Loucy (cell line): ENCODE measurements around the gene TLR5.
"Not testable (repeated sequence)": the region's sequence is repeated elsewhere in the genome, so short reads cannot be mapped to it uniquely, and the experiment has no call there.

Experiments
- H2AFZ ChIP-seq: fragments of 200-600 bp; sonication (generic); 2 replicates; pipeline ENCODE4 v1.6.0; 2016; ENCODE audit warnings: antibody characterized with exemption, mild to moderate bottlenecking, low read length, moderate library complexity
- H3F3A ChIP-seq: fragments of 200-600 bp; 2 replicates; pipeline ENCODE4 v1.6.0; 2016; ENCODE audit warnings: antibody characterized with exemption, low read depth, mild to moderate bottlenecking
- H3K27me3 ChIP-seq: fragments of 200-600 bp; sonication (generic); 2 replicates; pipeline ENCODE4 v1.6.1; 2014; ENCODE audit warnings: low read length, mild to moderate bottlenecking; ENCODE audit not compliant: insufficient read depth, poor library complexity, severe bottlenecking
- H3K36me3 ChIP-seq: fragments of 200-600 bp; sonication (generic); 2 replicates; pipeline ENCODE4 v1.6.1; 2016; ENCODE audit warnings: low read length; ENCODE audit not compliant: insufficient read depth
- H3K4me1 ChIP-seq: fragments of 200-600 bp; sonication (generic); 2 replicates; pipeline ENCODE4 v1.5.1; 2014; ENCODE audit warnings: low read length, mild to moderate bottlenecking; ENCODE audit not compliant: insufficient read depth, poor library complexity, severe bottlenecking
- H3K4me2 ChIP-seq: fragments of 200-600 bp; sonication (generic); 2 replicates; pipeline ENCODE4 v1.6.0; 2014; ENCODE audit warnings: antibody characterized with exemption, low read length, low read depth, mild to moderate bottlenecking; ENCODE audit not compliant: poor library complexity, severe bottlenecking
- H3K4me3 ChIP-seq: fragments of 200-600 bp; sonication (generic); 2 replicates; pipeline ENCODE4 v1.5.1; 2014; ENCODE audit warnings: low read length, mild to moderate bottlenecking, mixed read lengths; ENCODE audit not compliant: poor library complexity, severe bottlenecking
- H3K79me2 ChIP-seq: fragments of 200-600 bp; sonication (generic); 2 replicates; pipeline ENCODE4 v1.6.1; 2014; ENCODE audit warnings: low read length; ENCODE audit not compliant: insufficient read depth
- H3K9ac ChIP-seq: fragments of 200-600 bp; sonication (generic); 2 replicates; pipeline ENCODE4 v1.6.0; 2014; ENCODE audit warnings: mild to moderate bottlenecking, low read depth, low read length, moderate library complexity; ENCODE audit not compliant: poor library complexity, severe bottlenecking
- H3K9me2 ChIP-seq: fragments of 200-600 bp; sonication (generic); replicated peaks from 2 replicates; pipeline ENCODE4 v1.6.1; 2016; ENCODE audit warnings: low read depth, low read length, mixed read lengths
- H3K9me3 ChIP-seq: fragments of 200-600 bp; sonication (generic); 2 replicates; pipeline ENCODE4 v1.6.1; 2014; ENCODE audit warnings: mild to moderate bottlenecking, antibody characterized with exemption, low read length, low read depth; ENCODE audit not compliant: insufficient read depth
- H4K20me1 ChIP-seq: fragments of 200-600 bp; sonication (generic); 2 replicates; pipeline ENCODE4 v1.6.0; 2014; ENCODE audit warnings: antibody characterized with exemption, low read length, mild to moderate bottlenecking; ENCODE audit not compliant: insufficient read depth, poor library complexity, severe bottlenecking
- EZH2phosphoT487 ChIP-seq: fragments of 200-600 bp; IDR thresholded peaks from 2 replicates; pipeline ENCODE4 v1.6.1; 2018; ENCODE audit warnings: antibody characterized with exemption, mild to moderate bottlenecking, moderate library complexity, borderline replicate concordance
- TF ChIP-seq, protein P1 (sequence below): fragments of 200-600 bp; sonication (generic); conservative IDR thresholded peaks from 2 replicates; pipeline ENCODE4 v1.5.1; 2014; ENCODE audit warnings: mild to moderate bottlenecking, antibody characterized with exemption, low read length

The TLR5 gene

DNA sequence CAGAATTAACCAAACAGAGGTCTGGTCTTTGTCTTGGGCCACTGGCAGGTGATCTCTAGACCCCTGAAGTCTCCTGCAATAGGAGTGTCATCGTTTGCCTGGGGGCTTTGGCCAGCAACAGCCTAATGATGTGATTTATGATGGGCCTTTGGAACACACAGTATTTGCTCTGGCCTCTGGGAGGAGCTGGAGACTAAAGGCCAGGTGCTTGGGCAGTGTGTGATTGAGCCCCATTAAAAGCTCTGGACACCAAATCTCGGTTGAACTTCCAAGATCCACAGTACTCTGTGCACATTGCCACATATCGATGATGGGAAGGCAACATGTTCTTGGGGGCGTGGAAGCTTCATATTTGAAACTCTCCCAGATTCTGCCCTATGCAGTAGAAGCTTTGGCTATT lies 32.0 kb upstream of the TLR5 start:
- Histone ChIP-seq H3K4me3 (no peak overlapping the region), H3K9me3 (no peaks in the 10 kb centered on the region), H3F3A (no peaks in the 10 kb centered on the region), H3K36me3 (no peaks in the 10 kb centered on the region), H2AFZ (no peak overlapping the region), H4K20me1 (no peaks in the 10 kb centered on the region), H3K4me1 (no peaks in the 10 kb centered on the region), H3K27me3 (no peaks in the 10 kb centered on the region), H3K4me2 (no peak overlapping the region), H3K9me2 (no peaks in the 10 kb centered on the region), H3K79me2 (no peaks in the 10 kb centered on the region), H3K9ac (no peak overlapping the region)
- TF ChIP-seq, protein P1, sequence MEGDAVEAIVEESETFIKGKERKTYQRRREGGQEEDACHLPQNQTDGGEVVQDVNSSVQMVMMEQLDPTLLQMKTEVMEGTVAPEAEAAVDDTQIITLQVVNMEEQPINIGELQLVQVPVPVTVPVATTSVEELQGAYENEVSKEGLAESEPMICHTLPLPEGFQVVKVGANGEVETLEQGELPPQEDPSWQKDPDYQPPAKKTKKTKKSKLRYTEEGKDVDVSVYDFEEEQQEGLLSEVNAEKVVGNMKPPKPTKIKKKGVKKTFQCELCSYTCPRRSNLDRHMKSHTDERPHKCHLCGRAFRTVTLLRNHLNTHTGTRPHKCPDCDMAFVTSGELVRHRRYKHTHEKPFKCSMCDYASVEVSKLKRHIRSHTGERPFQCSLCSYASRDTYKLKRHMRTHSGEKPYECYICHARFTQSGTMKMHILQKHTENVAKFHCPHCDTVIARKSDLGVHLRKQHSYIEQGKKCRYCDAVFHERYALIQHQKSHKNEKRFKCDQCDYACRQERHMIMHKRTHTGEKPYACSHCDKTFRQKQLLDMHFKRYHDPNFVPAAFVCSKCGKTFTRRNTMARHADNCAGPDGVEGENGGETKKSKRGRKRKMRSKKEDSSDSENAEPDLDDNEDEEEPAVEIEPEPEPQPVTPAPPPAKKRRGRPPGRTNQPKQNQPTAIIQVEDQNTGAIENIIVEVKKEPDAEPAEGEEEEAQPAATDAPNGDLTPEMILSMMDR, result peak; percentile 44
- TF ChIP-seq EZH2phosphoT487, result no peak

DNA sequence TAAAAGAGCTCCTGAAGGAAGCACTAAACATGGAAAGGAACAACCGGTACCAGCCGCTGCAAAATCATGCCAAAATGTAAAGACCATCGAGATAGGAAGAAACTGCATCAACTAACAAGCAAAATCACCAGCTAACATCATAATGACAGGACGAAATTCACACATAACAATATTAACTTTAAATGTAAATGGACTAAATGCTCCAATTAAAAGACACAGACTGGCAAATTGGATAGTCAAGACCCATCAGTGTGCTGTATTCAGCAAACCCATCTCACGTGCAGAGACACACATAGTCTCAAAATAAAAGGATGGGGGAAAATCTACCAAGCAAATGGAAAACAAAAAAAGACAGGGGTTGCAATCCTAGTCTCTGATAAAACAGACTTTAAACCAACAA lies 26.4 kb upstream of the TLR5 start:
- H3K4me1 ChIP-seq, H3K4me2 ChIP-seq, H3K9ac ChIP-seq, H3K4me3 ChIP-seq, H3F3A ChIP-seq, H3K36me3 ChIP-seq, H4K20me1 ChIP-seq, H2AFZ ChIP-seq, H3K9me3 ChIP-seq, H3K27me3 ChIP-seq, H3K9me2 ChIP-seq, H3K79me2 ChIP-seq: not testable (repeated sequence)

GRCh38 chr1:223161321-223161720 lies 18.3 kb upstream of the TLR5 start:
- Histone ChIP-seq H3K4me1 (no peaks in the 10 kb centered on the region), H3K4me3 (no peak overlapping the region), H2AFZ (no peak overlapping the region), H3K9ac (no peak overlapping the region), H3K4me2 (no peak overlapping the region), H3K9me3 (no peaks in the 10 kb centered on the region), H3K9me2 (no peaks in the 10 kb centered on the region), H3K79me2 (no peaks in the 10 kb centered on the region), H3K36me3 (no peaks in the 10 kb centered on the region), H3F3A (no peaks in the 10 kb centered on the region), H3K27me3 (no peaks in the 10 kb centered on the region), H4K20me1 (no peaks in the 10 kb centered on the region)
- TF ChIP-seq, protein P1, result peak; percentile 13; the same call in 1 of the 2 replicates
- TF ChIP-seq EZH2phosphoT487, result no peak

DNA sequence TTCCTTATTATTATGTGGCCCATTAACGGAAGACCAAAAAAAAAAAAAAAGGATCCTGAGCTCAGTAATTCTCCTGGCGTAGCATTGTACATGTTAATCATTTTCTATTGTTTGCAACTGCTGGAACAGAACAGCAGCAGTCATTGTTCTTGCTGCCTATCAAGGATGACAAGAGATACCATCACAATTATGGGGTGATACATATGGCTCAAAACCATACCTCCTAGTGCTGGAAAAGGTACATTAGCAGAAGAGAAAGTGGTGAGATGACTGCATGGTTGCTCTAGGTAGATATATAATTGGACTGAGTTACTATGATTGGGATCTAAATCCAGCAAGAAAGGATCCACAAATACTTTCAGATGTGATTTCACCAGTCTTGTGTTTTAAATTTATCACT lies 13.3 kb upstream of the TLR5 start:
- Histone ChIP-seq H4K20me1 (no peaks in the 10 kb centered on the region), H3K4me2 (no peak overlapping the region), H3K79me2 (no peaks in the 10 kb centered on the region), H2AFZ (no peak overlapping the region), H3F3A (no peaks in the 10 kb centered on the region), H3K9ac (no peak overlapping the region), H3K9me3 (no peaks in the 10 kb centered on the region), H3K4me3 (no peak overlapping the region), H3K36me3 (no peaks in the 10 kb centered on the region), H3K27me3 (no peaks in the 10 kb centered on the region), H3K9me2 (no peaks in the 10 kb centered on the region), H3K4me1 (peaks cover 23% of the 10 kb centered on the region)
- TF ChIP-seq, protein P1, result no peak
- TF ChIP-seq EZH2phosphoT487, result no peak
